Activated T-cell treated with anti-CD3 and anti-CD28 coated beads, Interleukin-2, amount 50 U/mL, for 4 hours (primary cell): ENCODE data around the gene NTSR2. TPM values are rescaled to one million over a fixed set of nuclear protein-coding genes. Genes with fewer than 3 reads are reported as not detected.

Experiments
- ATAC-seq, 2 donors: fragments of 200-7000 bp; cut with Tn5 transposase; one replicate each; pipeline ENCODE4 v1.10.0; 2021
- DNase-seq: peaks from one replicate; pipeline ENCODE4 v3.0.0-alpha.2; 2020
- H3K27me3 Mint-ChIP-seq: one replicate; pipeline ENCODE4 v1.8.0; 2021; ENCODE audit warnings: low read depth, mixed read lengths
- H3K36me3 Mint-ChIP-seq: one replicate; pipeline ENCODE4 v1.8.0; 2022; ENCODE audit warnings: mixed read lengths; ENCODE audit not compliant: insufficient read depth
- H3K4me1 Mint-ChIP-seq: one replicate; pipeline ENCODE4 v1.8.0; 2021; ENCODE audit warnings: low read depth, mixed read lengths
- H3K4me3 Mint-ChIP-seq: one replicate; pipeline ENCODE4 v1.8.0; 2021; ENCODE audit warnings: mild to moderate bottlenecking, moderate library complexity, mixed read lengths
- H3K9me3 Mint-ChIP-seq: one replicate; pipeline ENCODE4 v1.8.0; 2021; ENCODE audit warnings: mixed read lengths
- total RNA-seq, 3 donors: library from RNA; stranded (reverse); gene quantifications; one replicate each; pipeline ENCODE4 v1.2.1, GENCODE V29; 2021

NTSR2 gene
- total RNA-seq, 3 donors from 2014 or later, result not detected

- Mint-ChIP-seq H3K4me3 (no peak overlapping the region), H3K9me3 (no peaks in the 10 kb centered on the region), H3K36me3 (no peaks in the 10 kb centered on the region), H3K4me1 (no peaks in the 10 kb centered on the region), H3K27me3 (peaks cover 17% of the 10 kb centered on the region)
- ATAC-seq (no peak), DNase-seq (no peak)
Measured at GRCh38 chr2:11678306-11678960, 8.4 kb upstream of the NTSR2 start.

DNA sequence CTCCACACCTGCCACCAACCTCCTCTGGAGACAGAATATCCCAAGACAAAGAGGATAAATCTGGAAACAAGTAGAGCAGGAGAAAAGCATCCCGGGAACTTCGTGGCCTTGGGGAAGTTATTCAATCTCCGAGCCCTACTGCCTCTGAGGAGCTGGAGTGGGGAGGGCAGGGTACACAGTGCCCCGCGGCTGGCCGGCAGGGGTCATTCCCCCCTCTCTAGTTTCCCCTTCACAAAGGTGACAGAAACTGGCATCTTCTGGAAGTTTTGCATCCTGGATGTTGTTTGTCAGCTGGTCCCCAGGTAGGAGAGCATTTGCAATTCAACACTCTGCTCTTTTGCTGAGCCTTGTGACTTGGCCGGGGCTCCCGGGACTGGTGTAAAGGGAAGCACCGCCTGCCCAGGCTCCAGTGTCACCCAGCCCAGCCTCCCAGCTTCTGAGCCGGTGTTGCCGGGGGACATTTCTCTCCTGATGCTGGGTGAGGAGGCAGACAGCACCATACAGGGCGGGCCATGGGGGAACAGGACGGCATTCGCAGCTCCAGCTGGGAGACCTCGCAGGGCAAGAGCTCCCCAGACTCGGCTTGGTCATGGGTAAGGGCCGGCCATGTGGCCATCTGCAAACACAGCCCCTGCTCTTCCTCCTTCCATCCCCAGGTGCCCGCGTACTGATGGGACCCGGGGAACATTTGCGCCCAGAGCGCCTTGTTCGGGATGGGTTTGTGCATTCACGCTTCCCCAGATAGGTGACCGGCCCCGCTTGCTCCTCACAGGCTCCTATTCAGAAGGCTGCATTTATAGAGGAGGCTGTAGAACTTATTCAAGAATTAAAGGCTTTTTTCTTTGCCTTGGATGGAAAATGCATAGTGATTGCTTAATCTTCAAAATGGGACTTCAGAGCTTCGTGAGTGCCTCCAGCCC, 7.4 kb upstream of the NTSR2 start:
- Mint-ChIP-seq H3K4me3 (no peak overlapping the region), H3K4me1 (peaks cover 1% of the 10 kb centered on the region), H3K9me3 (no peaks in the 10 kb centered on the region), H3K27me3 (peaks cover 20% of the 10 kb centered on the region), H3K36me3 (no peaks in the 10 kb centered on the region)
- ATAC-seq (no peak), DNase-seq (no peak)

- ATAC-seq, result no peak
Measured at GRCh38 chr2:11676640-11677039, 6.6 kb upstream of the NTSR2 start.

DNA sequence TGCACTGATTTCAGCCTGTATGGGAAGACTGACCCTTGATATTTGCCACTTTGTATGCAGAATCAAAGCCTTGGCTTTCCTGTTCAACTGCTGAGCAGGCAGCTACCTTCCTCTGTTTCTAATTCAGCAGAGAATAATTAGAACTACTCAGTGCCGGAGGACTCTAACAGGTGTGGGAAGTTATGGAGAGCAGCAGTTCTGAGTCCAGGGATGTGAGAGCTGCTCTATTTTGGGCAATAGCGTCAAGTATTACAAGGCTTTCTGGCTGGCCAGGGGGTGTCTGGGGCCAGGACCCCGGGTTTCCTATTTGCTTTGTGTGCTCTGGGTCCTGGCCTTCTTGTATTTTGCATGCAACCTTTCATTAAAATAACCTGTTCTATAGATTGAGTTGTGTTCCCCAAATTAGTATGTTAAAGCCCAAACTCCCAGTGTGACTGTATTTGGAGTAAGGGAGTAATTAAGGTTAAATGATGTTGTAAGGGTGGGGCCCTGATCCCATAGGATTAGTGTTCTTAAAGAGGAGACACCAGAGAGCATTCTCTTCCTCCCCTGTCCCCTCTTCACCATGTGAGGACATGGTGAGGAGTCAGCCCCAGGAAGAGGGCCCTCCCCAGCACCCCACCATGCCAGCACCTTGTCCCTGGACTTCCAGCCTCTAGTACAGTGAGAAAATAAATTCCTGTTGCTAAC, 5.6 kb upstream of the NTSR2 start:
- H3K27me3 Mint-ChIP-seq, result peaks cover 29% of the 10 kb centered on the region
- peaks cover 1% of the 10 kb centered on the region for H3K4me1 Mint-ChIP-seq
- DNase-seq, result no peak
- no peaks in the 10 kb centered on the region for H3K36me3 Mint-ChIP-seq
- ATAC-seq, result no peak
- no peak overlapping the region for H3K4me3 Mint-ChIP-seq
- H3K9me3 Mint-ChIP-seq, result no peaks in the 10 kb centered on the region

More at GRCh38 chr2:11676640-11677039, 6.6 kb upstream of the NTSR2 start:
- Mint-ChIP-seq H3K9me3 (no peaks in the 10 kb centered on the region), H3K36me3 (no peaks in the 10 kb centered on the region), H3K4me1 (peaks cover 1% of the 10 kb centered on the region), H3K27me3 (peaks cover 23% of the 10 kb centered on the region), H3K4me3 (no peak overlapping the region)
- no peak for DNase-seq

DNA sequence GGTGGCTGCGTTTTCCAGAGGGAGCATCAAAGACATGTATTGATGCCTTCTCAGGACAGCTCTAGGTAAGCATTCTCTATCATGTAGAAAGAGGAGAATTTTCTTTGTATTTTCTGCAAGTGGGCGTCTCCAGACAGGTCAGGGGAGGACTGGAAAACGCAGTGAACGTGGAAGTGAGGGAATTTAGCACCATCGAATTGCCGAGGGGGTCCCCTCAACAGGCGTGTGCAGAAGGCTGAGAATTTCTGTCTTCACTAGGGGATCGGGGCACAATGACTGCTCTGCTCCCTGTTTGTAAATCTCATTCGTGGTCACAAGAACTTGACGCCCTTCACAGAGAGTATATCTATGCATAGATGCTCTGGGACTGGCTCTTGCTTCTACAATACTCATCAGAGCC, 5.0 kb upstream of the NTSR2 start:
- no peak overlapping the region for H3K4me3 Mint-ChIP-seq
- peaks cover 35% of the 10 kb centered on the region for H3K27me3 Mint-ChIP-seq
- H3K4me1 Mint-ChIP-seq, result peaks cover 1% of the 10 kb centered on the region
- ATAC-seq (no peak), DNase-seq (no peak)
- H3K9me3 Mint-ChIP-seq, result no peaks in the 10 kb centered on the region
- H3K36me3 Mint-ChIP-seq, result no peaks in the 10 kb centered on the region

DNA sequence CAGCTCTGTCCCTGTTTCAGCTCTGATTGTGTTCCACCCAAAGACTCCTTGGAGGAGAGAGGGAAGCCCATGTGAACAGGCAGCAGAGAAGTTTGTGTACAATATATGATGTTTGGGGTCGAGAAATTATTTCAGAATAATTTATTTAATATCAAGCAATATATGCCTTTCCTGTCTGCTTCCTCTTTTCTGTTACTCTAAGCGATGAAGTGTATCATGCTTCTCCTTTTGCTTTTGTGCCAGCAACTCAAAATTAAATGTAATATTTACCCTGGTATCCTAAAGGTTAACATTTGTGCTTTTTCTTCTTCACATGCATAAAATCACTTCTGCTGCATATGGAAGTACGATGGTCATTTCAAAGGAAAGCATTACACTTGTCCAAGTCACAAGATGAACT, 2.4 kb upstream of the NTSR2 start:
- peaks cover 1% of the 10 kb centered on the region for H3K4me1 Mint-ChIP-seq
- H3K36me3 Mint-ChIP-seq, result no peaks in the 10 kb centered on the region
- DNase-seq (no peak), ATAC-seq (no peak)
- peaks cover 39% of the 10 kb centered on the region for H3K27me3 Mint-ChIP-seq
- no peak overlapping the region for H3K4me3 Mint-ChIP-seq
- no peaks in the 10 kb centered on the region for H3K9me3 Mint-ChIP-seq

GRCh38 chr2:11667866-11668637, 1.9 kb downstream of the NTSR2 start:
- Mint-ChIP-seq H3K4me3 (no peak overlapping the region), H3K4me1 (peaks cover 1% of the 10 kb centered on the region), H3K36me3 (no peaks in the 10 kb centered on the region), H3K27me3 (peaks cover 30% of the 10 kb centered on the region), H3K9me3 (peaks cover 3% of the 10 kb centered on the region)
- ATAC-seq (no peak), DNase-seq (no peak)

GRCh38 chr2:11667194-11667593, 2.8 kb downstream of the NTSR2 start:
- no peak overlapping the region for H3K4me3 Mint-ChIP-seq

GRCh38 chr2:11665510-11666362, 4.3 kb downstream of the NTSR2 start:
- Mint-ChIP-seq H3K4me1 (no peaks in the 10 kb centered on the region), H3K36me3 (peaks cover 3% of the 10 kb centered on the region), H3K27me3 (peaks cover 26% of the 10 kb centered on the region), H3K9me3 (peaks cover 14% of the 10 kb centered on the region), H3K4me3 (no peak overlapping the region)
- ATAC-seq, result no peak
- DNase-seq, result no peak

More at GRCh38 chr2:11667194-11667593, 2.8 kb downstream of the NTSR2 start:
- ATAC-seq (no peak), DNase-seq (no peak)
- Mint-ChIP-seq H3K27me3 (peaks cover 26% of the 10 kb centered on the region), H3K36me3 (peaks cover under 1% of the 10 kb centered on the region), H3K4me1 (no peaks in the 10 kb centered on the region), H3K9me3 (peaks cover 11% of the 10 kb centered on the region)

DNA sequence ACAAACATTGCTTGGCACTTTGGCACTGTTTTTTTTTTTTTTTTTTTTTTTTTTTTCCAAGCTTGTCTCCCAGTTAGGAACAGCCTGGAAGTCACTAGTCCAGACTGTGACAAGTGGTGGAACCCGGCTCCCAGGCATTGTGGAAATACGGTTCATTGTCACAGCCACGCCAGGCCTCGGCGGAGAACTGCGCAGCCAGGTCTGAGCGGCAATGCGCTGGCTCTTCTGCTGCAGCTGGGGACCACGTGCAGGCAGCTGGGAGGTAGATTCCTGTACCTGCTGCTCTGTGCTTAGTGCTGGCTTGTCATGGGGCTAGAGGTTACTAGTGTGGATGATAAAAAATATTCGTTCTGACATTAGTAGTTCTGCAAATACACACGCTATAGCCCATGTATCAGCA, 5.0 kb downstream of the NTSR2 start:
- Mint-ChIP-seq H3K9me3 (peaks cover 14% of the 10 kb centered on the region), H3K4me3 (no peak overlapping the region), H3K27me3 (peaks cover 19% of the 10 kb centered on the region), H3K36me3 (peaks cover 3% of the 10 kb centered on the region), H3K4me1 (no peaks in the 10 kb centered on the region)
- no peak for DNase-seq
- no peak for ATAC-seq

DNA sequence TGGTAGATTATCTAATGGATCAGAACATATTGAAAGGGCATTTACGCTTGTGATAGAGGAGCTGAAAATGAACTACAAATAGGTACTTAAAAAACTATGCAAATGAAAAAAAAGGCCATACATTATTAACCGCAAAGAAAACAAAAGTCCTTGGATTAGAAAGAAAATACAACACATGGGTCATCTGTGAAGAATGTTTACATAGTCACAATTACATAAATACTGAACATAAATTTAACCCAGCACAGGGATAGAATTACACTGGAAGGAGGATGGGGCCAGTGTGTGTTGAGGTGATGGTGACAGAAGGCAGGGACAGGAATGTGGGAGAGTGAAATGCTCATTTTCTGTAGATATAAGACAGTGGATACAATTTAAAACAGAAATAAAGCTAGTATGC, 6.6 kb downstream of the NTSR2 start:
- peaks cover 14% of the 10 kb centered on the region for H3K9me3 Mint-ChIP-seq
- H3K36me3 Mint-ChIP-seq, result peaks cover 3% of the 10 kb centered on the region
- H3K27me3 Mint-ChIP-seq, result peaks cover 16% of the 10 kb centered on the region
- no peaks in the 10 kb centered on the region for H3K4me1 Mint-ChIP-seq
- no peak for DNase-seq
- ATAC-seq, result no peak
- H3K4me3 Mint-ChIP-seq, result no peak overlapping the region

DNA sequence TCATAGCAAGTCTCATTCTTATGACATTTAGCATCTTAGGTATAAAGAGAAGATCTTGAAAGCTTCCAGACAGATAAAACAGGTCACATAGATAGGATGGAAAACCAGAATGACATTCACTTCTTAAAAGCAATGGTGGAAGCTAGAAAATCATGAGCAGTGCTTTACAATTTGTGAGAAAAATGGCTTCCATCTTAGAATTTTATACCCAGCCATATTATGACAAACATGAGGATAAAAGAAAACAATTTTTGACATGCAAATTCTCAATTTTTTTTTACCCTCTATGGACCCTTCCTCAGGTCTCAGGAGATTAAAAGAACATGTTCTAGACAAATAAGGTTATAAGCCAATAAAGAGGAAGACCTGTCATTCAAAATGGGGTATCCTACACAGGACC, 7.1 kb downstream of the NTSR2 start:
- Mint-ChIP-seq H3K36me3 (peaks cover 3% of the 10 kb centered on the region), H3K4me3 (no peak overlapping the region), H3K4me1 (no peaks in the 10 kb centered on the region), H3K9me3 (peaks cover 14% of the 10 kb centered on the region), H3K27me3 (peaks cover 16% of the 10 kb centered on the region)
- ATAC-seq (no peak), DNase-seq (no peak)

- peaks cover 14% of the 10 kb centered on the region for H3K9me3 Mint-ChIP-seq
- peaks cover 20% of the 10 kb centered on the region for H3K27me3 Mint-ChIP-seq
- ATAC-seq (no peak), DNase-seq (no peak)
- peaks cover 3% of the 10 kb centered on the region for H3K36me3 Mint-ChIP-seq
- H3K4me3 Mint-ChIP-seq, result no peak overlapping the region
- H3K4me1 Mint-ChIP-seq, result no peaks in the 10 kb centered on the region
Measured at GRCh38 chr2:11661891-11662435, 8.0 kb downstream of the NTSR2 start.
